DND-41 (cell line): ENCODE data around the gene RTN4RL1.

Experiments
- ATAC-seq: fragments of 200-7000 bp; cut with Tn5 transposase; 3 replicates; pipeline ENCODE4 v1.9.1; 2021; ENCODE audit warnings: low read depth; ENCODE audit not compliant: insufficient read depth
- DNase-seq: peaks from one replicate; pipeline ENCODE4 v3.0.0-alpha.2; 2020
- H2AFZ ChIP-seq: 2 replicates; pipeline ENCODE4 v1.6.0; 2012; ENCODE audit warnings: low read depth, low read length
- H3K27ac ChIP-seq: 2 replicates; pipeline ENCODE4 v1.5.1; 2012; ENCODE audit warnings: low read length, inconsistent platforms
- H3K27me3 ChIP-seq: fragments of 200-600 bp; sonication (generic); 2 replicates; pipeline ENCODE4 v1.6.0; 2012; ENCODE audit warnings: low read length, mild to moderate bottlenecking, inconsistent platforms; ENCODE audit not compliant: insufficient read depth, poor library complexity
- H3K36me3 ChIP-seq: 2 replicates; pipeline ENCODE4 v1.5.1; 2012; ENCODE audit warnings: low read length, inconsistent platforms; ENCODE audit not compliant: insufficient read depth
- H3K4me1 ChIP-seq: 2 replicates; pipeline ENCODE4 v1.5.1; 2012; ENCODE audit warnings: mild to moderate bottlenecking, low read length; ENCODE audit not compliant: insufficient read depth
- H3K4me2 ChIP-seq: 2 replicates; pipeline ENCODE4 v1.6.0; 2012; ENCODE audit warnings: mild to moderate bottlenecking, moderate library complexity, low read length, inconsistent platforms; ENCODE audit not compliant: insufficient read depth
- H3K4me3 ChIP-seq, 2 experiments: fragments of 200-600 bp in 1 of 2; shearing (Covaris generic) in 1 of 2; 2 replicates each; pipeline ENCODE4 v1.5.1; 2012 to 2016; ENCODE audit warnings: inconsistent platforms in 2 of 2, low read length in 2 of 2, mild to moderate bottlenecking in 2 of 2, low read depth in 1 of 2, moderate library complexity in 1 of 2
- H3K79me2 ChIP-seq: 2 replicates; pipeline ENCODE4 v1.6.0; 2012; ENCODE audit warnings: low read length, inconsistent platforms; ENCODE audit not compliant: insufficient read depth
- H3K9ac ChIP-seq: 2 replicates; pipeline ENCODE4 v1.6.0; 2012; ENCODE audit warnings: low read depth, mild to moderate bottlenecking, inconsistent platforms, low read length, moderate library complexity
- H3K9me3 ChIP-seq: 2 replicates; pipeline ENCODE4 v1.5.1; 2012; ENCODE audit warnings: low read length, moderate library complexity, mild to moderate bottlenecking, inconsistent platforms; ENCODE audit not compliant: insufficient read depth, severe bottlenecking
- H4K20me1 ChIP-seq: 2 replicates; pipeline ENCODE4 v1.6.0; 2012; ENCODE audit warnings: low read length; ENCODE audit not compliant: insufficient read depth
- EZH2 ChIP-seq: IDR thresholded peaks from 3 replicates; pipeline ENCODE4 v1.6.1; 2012; ENCODE audit warnings: borderline replicate concordance, low read depth, mild to moderate bottlenecking, moderate library complexity, low read length, inconsistent platforms; ENCODE audit not compliant: severe bottlenecking
- TF ChIP-seq, protein P1 (sequence below): IDR thresholded peaks from 2 replicates; pipeline ENCODE4 v1.5.1; 2012; ENCODE audit warnings: borderline replicate concordance, low read length, moderate library complexity, mild to moderate bottlenecking; ENCODE audit not compliant: poor library complexity, severe bottlenecking; ENCODE audit errors: extremely low read depth

Gene RTN4RL1

GRCh38 chr17:1933875-1934715 is 91.0 kb downstream of the RTN4RL1 start:
- H3K79me2 ChIP-seq: no peaks in the 10 kb centered on the region
- no peaks in the 10 kb centered on the region for H3K27me3 ChIP-seq
- no peak for ATAC-seq

DNA sequence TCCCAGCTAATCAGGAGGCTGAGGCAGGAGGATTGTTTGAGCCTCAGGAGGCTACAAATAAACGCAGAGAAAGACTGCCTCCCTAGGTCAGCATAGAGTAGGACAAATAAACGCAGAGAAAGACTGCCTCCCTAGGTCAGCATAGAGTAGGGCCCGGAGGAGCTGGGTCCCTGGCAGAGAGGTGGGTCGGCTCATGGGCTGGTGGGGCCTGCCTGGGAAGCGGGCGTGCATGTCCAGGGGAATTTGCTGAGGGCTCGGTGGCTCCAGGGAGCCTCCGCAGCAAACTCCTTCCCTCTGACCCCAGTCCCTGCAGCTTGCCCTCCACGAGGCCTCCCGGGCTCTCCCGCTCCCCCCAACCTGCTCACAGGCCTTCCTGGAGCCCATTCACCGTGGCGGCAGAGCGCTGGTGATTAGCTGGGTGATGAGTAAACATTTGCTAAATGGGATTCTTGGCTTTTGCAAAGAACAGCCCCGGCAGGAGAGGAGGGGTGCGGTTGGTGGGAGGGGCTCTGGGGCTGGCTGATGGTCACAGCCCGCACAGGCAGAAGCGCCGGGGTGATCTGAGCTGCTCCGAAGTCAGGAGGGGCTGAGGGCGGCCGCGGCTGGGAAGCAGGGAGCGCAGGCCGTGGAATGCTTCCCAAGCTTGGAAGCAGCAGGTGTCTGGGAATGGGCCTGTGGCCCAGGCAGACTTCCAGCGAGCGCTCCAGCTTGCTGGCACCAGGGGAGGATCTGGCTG is 93.1 kb downstream of the RTN4RL1 start:
- no peak overlapping the region for H3K4me3 ChIP-seq
- no peaks in the 10 kb centered on the region; the same call in 1 of the 2 replicates for H4K20me1 ChIP-seq
- H3K79me2 ChIP-seq: no peaks in the 10 kb centered on the region
- H3K4me1 ChIP-seq: no peaks in the 10 kb centered on the region
- DNase-seq (no peak), ATAC-seq (no peak)
- no peak for TF ChIP-seq EZH2
- TF ChIP-seq, protein P1, sequence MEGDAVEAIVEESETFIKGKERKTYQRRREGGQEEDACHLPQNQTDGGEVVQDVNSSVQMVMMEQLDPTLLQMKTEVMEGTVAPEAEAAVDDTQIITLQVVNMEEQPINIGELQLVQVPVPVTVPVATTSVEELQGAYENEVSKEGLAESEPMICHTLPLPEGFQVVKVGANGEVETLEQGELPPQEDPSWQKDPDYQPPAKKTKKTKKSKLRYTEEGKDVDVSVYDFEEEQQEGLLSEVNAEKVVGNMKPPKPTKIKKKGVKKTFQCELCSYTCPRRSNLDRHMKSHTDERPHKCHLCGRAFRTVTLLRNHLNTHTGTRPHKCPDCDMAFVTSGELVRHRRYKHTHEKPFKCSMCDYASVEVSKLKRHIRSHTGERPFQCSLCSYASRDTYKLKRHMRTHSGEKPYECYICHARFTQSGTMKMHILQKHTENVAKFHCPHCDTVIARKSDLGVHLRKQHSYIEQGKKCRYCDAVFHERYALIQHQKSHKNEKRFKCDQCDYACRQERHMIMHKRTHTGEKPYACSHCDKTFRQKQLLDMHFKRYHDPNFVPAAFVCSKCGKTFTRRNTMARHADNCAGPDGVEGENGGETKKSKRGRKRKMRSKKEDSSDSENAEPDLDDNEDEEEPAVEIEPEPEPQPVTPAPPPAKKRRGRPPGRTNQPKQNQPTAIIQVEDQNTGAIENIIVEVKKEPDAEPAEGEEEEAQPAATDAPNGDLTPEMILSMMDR: no peak
- H3K9ac ChIP-seq: no peak overlapping the region
- H2AFZ ChIP-seq: no peak overlapping the region
- no peaks in the 10 kb centered on the region for H3K27me3 ChIP-seq
- no peaks in the 10 kb centered on the region for H3K36me3 ChIP-seq
- no peak overlapping the region for H3K4me2 ChIP-seq
- H3K27ac ChIP-seq: no peak overlapping the region
- no peaks in the 10 kb centered on the region for H3K9me3 ChIP-seq

More at GRCh38 chr17:1933875-1934715, 91.0 kb downstream of the RTN4RL1 start:
- H2AFZ ChIP-seq: no peak overlapping the region
- H3K27ac ChIP-seq: no peak overlapping the region
- H3K4me1 ChIP-seq: no peaks in the 10 kb centered on the region
- H3K9me3 ChIP-seq: no peaks in the 10 kb centered on the region
- H3K4me2 ChIP-seq: no peak overlapping the region
- no peaks in the 10 kb centered on the region; the same call in 1 of the 2 replicates for H4K20me1 ChIP-seq
- H3K36me3 ChIP-seq: no peaks in the 10 kb centered on the region
- H3K9ac ChIP-seq: no peak overlapping the region
- no peak for DNase-seq
- TF ChIP-seq, protein P1: no peak
- TF ChIP-seq EZH2: no peak
- H3K4me3 ChIP-seq: no peak overlapping the region

DNA sequence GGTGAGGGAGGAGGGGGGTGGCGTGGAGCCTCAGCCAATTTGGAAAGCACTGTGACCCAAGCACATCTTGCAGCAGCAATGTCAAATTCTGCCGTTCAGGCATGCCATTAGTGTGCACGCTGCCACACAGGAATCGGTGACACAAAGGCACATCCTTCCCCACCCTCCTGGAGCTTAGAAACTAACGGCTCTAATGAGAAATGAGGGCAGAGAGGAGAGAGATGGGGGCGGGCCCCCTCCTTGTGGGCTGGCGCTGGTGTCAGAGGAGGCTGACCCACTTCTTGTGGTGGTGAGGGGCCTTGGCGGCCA is 94.8 kb downstream of the RTN4RL1 start:
- no peak for ATAC-seq
- Histone ChIP-seq H3K79me2 (no peaks in the 10 kb centered on the region), H3K4me1 (no peaks in the 10 kb centered on the region), H3K4me2 (no peak overlapping the region), H3K4me3 (no peak overlapping the region), H3K9me3 (no peaks in the 10 kb centered on the region), H2AFZ (no peak overlapping the region), H4K20me1 (no peaks in the 10 kb centered on the region), H3K27ac (no peak overlapping the region), H3K36me3 (no peaks in the 10 kb centered on the region), H3K9ac (no peak overlapping the region), H3K27me3 (no peaks in the 10 kb centered on the region)
- TF ChIP-seq, protein P1: no peak
- no peak for TF ChIP-seq EZH2
- no peak for DNase-seq
